GM18867 (cell line): Measurements from ENCODE around the gene USP27X.

Experiments
- ATAC-seq: cut with Tn5 transposase; IDR thresholded peaks from one replicate; pipeline ENCODE4 v1.9.1; 2021; ENCODE audit warnings: mild to moderate bottlenecking, moderate library complexity; ENCODE audit not compliant: unreplicated experiment

The USP27X gene

DNA sequence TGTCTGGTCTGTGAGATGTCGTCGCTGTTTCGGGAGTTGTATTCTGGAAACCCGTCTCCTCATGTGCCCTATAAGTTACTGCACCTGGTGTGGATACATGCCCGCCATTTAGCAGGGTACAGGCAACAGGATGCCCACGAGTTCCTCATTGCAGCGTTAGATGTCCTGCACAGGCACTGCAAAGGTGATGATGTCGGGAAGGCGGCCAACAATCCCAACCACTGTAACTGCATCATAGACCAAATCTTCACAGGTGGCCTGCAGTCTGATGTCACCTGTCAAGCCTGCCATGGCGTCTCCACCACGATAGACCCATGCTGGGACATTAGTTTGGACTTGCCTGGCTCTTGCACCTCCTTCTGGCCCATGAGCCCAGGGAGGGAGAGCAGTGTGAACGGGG lies 1.4 kb downstream of the USP27X start:
- no peak for ATAC-seq

DNA sequence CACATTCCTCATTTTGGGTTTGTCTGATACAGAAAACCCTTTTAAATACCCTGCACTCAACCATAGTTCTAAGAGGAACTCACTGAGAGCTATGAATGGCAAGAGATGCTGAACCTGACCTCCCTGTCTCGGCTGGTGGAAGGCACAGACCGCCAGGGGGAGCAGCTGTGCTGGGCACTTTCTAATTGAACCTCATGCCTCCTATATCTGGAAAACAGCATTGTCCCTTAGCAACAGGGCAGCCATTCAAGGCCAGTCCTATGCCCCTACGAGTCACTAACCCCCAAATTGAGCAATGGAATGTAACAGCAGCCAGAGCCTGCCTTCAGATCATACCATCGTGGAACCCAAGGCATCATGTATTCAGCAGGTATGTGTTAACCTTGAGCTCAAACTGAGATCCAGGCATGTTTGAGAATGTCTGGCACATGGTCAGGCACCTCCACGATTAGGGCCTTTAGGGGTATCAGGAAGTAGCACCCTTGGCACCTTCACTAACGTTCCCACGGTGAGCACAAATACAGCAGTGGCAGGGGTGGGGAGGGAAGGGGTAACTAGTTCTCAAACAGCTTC lies 5.1 kb downstream of the USP27X start:
- peak; percentile 66 for ATAC-seq

DNA sequence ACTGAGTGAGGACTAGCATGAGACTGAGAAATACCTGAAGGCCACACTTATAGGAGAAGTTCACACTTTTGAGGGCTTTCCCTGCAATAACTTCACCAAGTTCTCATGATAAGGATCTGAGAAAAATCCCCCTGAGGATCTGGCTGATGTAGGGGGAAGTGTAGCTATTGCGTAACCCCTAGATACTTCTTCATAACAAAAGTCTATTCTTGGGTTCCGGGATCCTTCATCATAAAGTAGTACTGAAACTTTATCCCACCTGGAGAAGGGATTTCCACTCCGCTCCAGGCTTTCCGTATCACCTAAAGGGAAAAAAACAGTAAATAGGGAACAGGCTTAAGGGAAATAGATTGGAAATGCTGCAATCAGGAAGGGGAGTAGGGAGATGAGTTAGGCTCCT lies 13.3 kb downstream of the USP27X start:
- ATAC-seq, result no peak

DNA sequence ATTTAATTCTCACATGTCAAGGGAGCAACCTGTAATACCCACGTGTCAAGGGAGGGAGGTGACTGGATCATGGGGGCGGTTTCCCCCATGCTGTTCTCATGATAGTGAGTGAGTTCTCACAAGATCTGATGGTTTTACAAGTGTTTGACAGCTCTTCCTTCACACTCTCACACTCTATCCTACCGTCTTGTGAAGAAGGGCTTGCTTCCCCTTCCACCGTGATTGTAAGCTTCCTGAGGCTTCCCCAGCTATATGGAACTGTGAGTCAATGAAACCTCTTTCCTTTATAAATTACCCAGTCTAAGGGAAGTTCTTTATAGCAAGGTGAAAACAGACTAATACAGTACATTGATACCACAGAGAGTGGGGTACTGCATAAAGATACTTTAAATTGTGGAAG lies 17.7 kb downstream of the USP27X start:
- ATAC-seq, result no peak

DNA sequence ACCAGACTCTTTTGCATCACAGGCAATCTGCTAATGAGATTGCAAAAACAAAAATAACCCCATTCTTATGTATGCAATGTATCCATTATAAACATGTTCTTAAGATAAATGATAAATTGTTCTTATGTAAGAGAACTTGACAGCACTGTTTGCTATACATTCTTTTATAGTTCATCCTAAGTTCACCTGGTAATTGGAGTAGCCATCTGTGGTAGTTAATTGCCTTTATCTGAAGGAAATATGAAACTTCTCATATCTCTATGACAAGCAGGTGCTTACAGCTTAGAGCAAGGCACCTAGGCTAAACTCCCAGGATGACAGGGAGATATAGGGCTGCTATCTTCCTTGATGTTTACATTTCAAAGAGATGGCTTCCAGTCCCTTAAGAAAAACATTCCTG lies 21.8 kb downstream of the USP27X start:
- no peak for ATAC-seq

DNA sequence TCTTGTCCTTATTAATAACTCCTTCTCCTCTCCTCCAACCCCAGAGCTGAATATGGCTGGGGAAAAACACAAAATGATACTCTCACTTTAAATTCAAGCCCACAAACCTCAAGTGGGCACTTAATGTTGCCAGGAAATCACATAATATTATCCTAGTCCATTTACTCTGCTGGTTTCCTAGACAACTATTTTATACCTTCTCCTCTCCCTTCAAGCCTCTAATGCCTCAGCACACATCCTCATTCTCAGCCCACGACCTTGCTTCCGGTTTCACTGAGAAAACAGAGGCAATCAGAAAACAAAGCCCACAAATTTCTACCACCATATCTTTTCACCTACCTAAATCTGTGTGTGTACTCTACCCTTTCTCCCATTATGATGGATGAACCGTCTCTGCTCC lies 31.1 kb downstream of the USP27X start:
- peak; percentile 74 for ATAC-seq

DNA sequence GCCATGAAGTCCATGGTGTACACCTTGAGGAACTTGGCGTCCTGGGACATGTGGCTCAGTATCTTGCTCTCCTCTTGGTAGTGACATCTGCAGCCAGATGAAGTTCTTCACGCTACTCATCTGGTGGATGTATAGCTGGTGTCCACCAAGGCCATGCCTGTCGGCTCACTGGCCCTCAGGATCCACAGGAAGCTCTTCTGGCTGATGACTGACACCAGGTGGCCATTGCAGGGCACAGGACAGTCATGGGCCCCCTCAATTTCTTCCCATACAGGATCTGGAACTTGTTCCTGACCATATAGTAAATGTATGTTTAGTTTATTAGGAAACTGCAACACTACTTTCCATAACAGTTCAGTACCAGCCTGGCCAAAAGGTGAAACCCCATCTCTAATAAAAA lies 32.8 kb downstream of the USP27X start:
- no peak for ATAC-seq

DNA sequence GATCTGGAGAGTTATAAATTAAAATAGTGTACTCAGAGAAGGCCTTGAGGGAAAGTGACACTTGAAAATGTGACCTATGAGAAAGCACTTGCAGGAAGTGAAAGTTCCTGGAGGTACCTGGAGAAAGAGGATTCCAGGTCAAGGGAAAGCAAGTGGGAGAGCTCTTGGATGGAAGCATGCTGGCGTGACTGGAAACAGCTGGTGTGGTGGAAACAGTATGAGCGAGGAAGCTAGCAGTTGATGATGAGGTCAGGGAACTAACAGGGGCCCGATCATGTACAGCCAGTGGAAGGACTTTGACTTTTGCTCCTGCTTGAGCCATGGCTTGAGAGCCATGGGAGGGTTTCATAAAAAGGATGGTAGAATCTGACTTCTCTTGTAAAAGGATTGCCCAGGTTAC lies 33.6 kb downstream of the USP27X start:
- no peak for ATAC-seq

DNA sequence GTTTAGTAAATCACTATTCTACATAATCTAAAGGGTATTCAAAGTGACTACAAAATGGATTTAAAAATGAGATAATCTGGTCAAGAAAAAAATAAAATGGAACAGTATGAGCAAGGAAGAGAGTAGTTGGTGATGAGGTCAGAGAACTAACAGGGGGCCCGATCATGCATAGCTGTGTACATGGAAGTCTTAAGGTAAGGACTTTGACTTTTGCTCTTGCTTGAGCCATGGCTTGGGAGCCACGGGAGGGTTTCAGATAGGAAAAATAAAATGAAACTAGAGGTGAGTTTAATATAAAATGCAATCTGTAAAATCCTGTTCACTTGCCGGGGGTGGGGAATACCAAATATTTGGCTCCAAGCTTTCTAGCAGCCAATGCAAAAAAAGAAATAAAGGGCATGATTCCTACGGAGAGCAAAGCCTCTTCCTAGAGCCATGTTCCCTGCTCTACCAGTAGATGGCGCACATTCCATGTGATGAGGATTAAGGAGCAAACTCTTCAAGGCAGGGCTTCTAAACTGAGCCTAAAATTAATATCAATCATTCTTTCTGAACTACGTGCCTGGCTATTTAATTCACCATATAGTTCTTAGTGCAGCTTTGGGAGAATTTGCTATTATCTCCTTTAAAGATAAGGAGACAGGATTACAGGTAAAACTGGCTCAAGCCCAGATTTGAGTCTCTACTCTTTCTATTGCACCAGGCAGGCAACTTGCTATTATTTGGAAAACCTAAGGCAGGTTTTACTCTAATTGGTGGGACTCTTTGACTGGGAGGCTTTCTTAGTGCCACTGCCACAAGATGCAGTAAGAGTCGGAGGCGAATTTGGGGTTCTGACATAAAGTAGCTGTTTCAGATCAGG lies 36.3 kb downstream of the USP27X start:
- ATAC-seq, result peak; percentile 80

DNA sequence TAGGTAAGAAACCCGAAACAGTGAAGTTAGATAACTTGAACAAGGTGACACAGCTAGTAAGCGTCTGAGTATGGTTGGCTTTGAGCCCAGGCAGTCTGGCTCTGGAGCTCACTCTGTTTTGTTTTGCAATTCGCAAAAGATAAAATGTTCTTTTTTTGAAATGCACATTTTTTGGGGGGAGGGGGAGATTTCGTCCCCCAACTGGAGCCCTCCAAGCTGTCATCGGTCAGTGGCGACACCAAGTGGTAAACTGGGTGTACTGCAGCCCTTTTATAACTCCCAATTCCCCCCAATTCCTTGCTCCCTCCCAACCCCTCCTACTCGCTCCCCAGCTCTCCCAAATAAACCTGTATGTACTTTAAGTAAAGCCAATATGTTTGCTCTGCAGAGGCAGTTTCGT lies 40.3 kb downstream of the USP27X start:
- no peak for ATAC-seq

DNA sequence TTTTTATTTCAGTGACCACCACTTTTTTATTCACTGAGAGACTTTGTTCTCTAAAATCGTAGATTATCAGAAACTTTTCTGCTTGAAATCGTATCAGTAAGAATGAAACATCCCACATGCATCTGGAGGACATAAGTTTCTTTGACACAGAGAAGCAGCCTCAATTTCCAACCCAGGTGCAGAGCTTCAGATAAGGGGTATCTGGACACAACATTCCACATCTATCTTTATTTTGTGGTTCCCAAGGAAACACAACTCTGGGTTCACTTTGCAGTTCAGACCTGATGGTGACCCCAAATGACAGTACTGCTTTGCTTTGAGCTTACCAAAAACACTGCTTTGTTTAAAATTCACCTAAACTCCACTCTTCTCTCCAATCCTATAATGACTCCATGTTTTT lies 41.8 kb downstream of the USP27X start:
- ATAC-seq, result no peak

DNA sequence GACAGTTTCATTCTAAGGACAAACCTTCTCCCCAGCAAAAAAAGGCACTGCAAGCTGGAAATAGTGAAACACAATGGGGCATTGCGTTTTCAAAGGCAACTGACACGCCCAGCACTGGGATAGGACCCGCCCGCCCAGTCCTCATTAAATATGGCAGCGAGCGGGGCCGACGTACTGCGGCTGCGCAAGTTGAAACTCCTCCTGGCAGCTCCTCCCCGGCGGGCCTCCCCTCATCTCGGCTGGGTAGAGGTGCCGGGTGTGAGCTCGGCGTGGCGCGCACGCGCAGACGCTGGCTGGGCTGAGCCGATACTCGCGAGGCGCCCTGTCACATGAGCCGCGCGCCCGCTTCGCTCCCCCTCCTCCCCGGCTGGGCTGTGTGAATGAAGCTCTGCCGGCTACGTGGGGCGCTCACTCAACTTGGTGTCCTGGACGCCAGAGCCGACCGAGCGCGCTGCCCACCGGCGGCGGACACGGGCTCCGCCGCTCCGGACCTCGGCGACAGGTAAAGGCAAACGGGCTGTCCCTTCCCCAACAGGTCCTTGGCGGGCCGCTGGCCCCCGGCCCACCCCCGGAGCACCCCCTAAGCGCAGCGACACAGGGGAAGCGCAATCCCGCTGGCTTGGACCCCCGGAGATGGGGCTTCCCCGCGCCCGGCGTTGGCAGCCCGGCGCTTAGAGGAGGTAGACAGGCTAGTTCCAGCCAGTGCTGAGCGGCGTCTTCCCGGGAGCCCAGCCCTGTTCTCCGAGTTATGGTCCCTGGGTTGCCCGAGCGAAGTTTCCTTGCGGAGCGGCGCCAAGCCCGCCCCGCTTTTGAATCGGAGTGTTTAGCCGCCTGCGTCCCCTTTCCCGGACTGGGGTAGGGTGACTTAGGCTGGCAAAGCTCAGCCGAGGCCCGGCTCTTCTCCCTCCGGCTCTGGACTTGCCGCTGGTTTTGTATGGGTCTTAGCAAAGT lies 43.3 kb downstream of the USP27X start, which contains the start of gene CLCN5:
Gene CLCN5 (plus strand): TSS at position 306 of the 951 bp plus-strand sequence. CDS start 2,703 bp downstream, outside the sequence.
- ATAC-seq, result peak; percentile 97

DNA sequence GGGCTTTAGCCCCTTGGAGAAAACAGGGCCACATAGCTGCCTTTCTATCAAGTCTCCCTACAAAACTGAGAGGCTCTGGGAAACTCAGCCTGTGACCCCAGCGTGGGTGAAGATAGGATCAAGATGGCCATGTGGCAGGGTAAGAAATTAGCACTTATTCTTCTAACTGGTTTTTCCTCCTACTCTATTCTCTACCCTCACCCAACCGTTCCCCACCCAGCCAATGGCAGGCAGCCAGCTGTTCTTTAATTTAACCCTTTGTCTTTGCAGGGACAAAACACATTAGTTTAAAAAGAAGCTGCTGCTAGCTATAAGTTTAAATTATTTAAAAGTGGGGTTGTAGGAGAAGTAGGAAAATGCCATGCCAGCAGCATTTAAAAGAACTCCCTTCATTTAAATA lies 45.9 kb downstream of the USP27X start:
- ATAC-seq, result no peak

DNA sequence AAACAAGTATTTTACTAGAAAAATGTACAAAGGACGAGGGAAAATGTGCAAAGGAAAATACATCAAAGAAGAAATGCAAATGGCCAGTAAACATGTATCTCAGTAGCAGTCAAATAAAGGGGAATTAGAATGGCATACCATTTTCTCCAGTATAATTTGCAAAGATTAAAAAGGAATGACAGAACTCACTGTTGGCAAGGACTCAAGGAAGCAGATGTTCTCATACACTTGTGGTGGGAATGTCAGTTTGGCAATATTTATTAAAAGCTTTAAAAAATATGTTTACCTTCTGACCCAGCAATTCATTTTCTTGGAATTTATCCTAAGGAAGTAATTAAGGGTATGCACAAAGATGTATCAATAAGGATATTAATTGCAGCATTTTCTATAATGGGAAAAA lies 50.8 kb downstream of the USP27X start:
- ATAC-seq, result no peak
